Stomach (tissue), 4 donors: ENCODE data around the gene SURF6.

ENCODE experiments used
- POLR2A ChIP-seq, 4 donors: fragments of 450-650 bp; IDR thresholded peaks; one replicate each; pipeline ENCODE4 v1.6.1; 2016; ENCODE audit warnings: antibody characterized with exemption in 4 of 4, control low read depth in 2 of 4, mild to moderate bottlenecking in 1 of 4, moderate library complexity in 1 of 4
- POLR2AphosphoS5 ChIP-seq, 3 donors: sonication (generic); formaldehyde crosslinking; IDR thresholded peaks; one replicate each; pipeline ENCODE4 v1.6.1; 2016; ENCODE audit warnings: antibody characterized with exemption in 3 of 3
- TF ChIP-seq, protein P1 (sequence below), 7 experiments: fragments of 450-650 bp in 4 of 7; fragments of 200-600 bp in 3 of 7; sonication (generic) in 3 of 7; IDR thresholded peaks; one replicate each; pipeline ENCODE4 v1.5.1; 2016 to 2019; ENCODE audit warnings: antibody characterized with exemption in 7 of 7, control low read depth in 2 of 7, mild to moderate bottlenecking in 1 of 7

DNA sequence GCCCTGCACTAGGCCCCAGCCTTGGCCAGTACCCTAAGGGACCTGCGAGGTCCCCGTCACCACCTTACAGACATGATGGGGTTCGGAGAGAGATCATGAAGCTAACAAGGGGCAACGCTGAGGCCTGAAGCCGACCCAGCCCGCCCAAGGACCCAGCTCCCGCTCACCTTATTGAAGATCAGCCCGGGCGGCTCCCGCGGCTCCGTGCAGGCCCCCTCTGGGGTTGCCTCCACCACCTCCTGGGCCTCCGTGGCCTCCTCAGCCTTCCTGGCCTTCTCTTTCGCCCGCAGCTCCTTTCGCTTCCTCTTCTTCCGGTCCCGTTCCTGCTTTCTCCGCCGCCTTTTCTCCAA lies 3.6 kb downstream of the SURF6 start:
- TF ChIP-seq, protein P1, sequence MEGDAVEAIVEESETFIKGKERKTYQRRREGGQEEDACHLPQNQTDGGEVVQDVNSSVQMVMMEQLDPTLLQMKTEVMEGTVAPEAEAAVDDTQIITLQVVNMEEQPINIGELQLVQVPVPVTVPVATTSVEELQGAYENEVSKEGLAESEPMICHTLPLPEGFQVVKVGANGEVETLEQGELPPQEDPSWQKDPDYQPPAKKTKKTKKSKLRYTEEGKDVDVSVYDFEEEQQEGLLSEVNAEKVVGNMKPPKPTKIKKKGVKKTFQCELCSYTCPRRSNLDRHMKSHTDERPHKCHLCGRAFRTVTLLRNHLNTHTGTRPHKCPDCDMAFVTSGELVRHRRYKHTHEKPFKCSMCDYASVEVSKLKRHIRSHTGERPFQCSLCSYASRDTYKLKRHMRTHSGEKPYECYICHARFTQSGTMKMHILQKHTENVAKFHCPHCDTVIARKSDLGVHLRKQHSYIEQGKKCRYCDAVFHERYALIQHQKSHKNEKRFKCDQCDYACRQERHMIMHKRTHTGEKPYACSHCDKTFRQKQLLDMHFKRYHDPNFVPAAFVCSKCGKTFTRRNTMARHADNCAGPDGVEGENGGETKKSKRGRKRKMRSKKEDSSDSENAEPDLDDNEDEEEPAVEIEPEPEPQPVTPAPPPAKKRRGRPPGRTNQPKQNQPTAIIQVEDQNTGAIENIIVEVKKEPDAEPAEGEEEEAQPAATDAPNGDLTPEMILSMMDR (IDR thresholded peaks at IDR 0.05) = no peak
- no peak for TF ChIP-seq POLR2AphosphoS5 (IDR thresholded peaks at IDR 0.05)
- TF ChIP-seq POLR2A (IDR thresholded peaks at IDR 0.05) = no peak
